Stimulated activated CD8-positive, alpha-beta memory T cell treated with anti-CD3 and anti-CD28 coated beads, Interleukin-7, amount 100 ng/mL, for 4 hours (primary cell): ENCODE measurements around the gene KISS1R.
A peak's percentile ranks its signal among the peaks of the same experiment; 100 is the strongest.

Experiments used
- DNase-seq, 2 donors: peaks; one replicate each; pipeline ENCODE4 v3.0.0-alpha.2; 2020; ENCODE audit warnings: low read depth in 2 of 2

KISS1R gene

GRCh38 chr19:938233-938923, 21.2 kb downstream of the KISS1R start:
- DNase-seq: no peak

DNA sequence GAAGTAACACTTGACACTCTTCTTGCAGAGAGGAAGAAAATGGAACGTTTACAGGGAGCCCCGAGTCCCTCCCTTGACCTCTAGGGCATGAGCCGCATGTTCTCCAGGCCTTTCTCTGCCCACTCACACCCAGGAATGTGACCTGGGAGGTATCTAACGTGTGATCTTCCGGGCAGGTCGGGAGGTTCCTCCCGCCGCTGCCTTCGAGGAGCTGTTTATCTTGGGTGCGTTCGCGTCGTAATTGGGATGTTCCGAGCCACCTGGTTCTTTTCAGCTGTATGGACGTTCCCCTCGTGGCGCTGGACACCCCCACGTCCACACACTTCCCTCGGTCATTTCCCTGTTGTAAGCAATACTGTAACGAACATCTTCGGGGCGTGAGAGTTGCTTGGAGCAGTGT, 22.3 kb downstream of the KISS1R start:
- no peak for DNase-seq

- DNase-seq: no peak
Measured at GRCh38 chr19:939922-940321, 22.8 kb downstream of the KISS1R start.

- DNase-seq: peak; percentile 34 to 65
Measured at GRCh38 chr19:940591-941291, 23.6 kb downstream of the KISS1R start.

DNA sequence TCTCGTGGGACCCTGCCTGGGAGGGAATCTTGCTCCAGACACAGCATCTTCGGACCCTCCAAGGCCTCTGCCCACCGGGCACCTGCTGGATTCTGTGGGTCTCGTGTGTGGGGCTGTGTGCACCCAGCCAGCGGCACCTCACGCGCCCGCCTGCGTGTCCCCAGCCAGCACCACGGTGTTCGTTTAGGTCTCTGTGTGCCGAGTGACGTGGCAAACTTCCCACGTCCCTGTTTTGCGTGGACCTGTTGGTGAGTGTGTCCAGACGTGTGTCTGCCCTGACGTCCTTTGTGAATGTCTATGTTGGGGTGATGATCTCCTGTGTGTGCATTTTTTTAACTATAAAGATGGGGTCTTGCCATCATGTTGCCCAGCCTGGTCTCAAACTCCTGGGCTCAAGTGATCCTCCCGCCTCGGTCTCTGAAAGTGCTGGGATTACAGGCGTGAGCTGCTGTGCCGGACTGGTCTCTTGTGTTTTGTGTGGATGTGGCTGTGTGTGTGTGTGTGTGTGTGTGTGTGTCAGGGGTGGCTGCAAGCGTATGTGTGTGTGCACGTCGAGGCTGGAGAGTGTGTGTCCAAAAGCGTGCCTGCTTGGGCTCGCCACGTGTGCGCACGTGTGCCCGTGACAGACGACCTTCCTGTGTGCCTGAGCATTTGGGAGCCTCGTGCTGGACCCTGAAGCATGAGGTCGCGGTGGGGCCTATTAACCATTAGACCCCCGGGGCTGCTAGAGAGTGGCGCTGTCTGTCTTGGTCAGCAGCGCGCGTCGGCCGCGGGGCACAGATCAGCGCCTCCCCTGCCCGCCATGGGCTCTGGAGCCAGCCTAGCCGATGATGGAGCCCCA, 24.4 kb downstream of the KISS1R start:
- DNase-seq: no peak

DNA sequence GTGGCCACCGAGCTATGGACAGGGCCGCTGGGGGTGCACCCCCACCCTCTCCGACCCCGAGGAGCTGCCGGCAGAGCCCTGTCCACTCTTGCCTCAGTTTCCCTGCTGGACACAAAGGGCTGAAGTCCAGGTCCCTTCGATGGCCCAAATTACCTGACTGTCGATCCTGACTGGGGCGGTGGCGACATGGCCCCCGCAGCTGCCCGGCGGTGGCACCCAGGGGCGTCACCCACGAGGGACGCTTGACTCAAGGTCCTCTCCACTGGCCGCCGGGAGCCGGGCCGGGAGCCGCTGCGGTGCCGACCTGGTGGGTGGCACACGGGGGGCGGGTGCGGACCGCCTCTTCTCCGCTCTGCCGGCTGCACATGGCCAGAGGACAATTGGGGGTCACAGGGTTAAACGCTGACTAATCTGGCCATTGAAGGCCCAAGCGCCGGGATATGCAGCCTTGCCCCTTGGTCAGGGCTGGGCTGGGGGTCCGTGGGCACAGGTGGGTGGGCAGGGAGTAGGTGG, 25.1 kb downstream of the KISS1R start:
- no peak for DNase-seq

GRCh38 chr19:943551-944170, 26.5 kb downstream of the KISS1R start:
- DNase-seq: no peak

DNA sequence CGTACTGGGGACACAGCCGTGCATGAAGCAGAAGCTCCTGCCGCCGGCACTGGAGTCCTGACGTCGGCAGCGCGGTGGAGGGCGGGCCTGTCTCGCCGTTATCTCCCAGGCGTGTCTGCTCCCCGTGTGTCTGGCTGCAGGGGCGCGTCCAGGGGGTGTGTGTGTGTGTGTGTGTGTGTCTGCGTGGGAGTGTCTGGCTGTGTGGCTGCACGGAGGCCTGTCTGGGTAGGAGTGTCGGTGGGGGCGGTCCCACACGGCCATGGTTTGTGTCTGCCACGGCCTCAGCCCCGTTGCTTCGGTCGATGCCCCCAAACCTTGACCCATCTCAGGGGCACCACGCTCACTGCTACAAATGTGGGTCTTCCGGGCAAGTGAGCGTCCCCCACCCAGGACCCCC, 27.0 kb downstream of the KISS1R start:
- DNase-seq: no peak

DNA sequence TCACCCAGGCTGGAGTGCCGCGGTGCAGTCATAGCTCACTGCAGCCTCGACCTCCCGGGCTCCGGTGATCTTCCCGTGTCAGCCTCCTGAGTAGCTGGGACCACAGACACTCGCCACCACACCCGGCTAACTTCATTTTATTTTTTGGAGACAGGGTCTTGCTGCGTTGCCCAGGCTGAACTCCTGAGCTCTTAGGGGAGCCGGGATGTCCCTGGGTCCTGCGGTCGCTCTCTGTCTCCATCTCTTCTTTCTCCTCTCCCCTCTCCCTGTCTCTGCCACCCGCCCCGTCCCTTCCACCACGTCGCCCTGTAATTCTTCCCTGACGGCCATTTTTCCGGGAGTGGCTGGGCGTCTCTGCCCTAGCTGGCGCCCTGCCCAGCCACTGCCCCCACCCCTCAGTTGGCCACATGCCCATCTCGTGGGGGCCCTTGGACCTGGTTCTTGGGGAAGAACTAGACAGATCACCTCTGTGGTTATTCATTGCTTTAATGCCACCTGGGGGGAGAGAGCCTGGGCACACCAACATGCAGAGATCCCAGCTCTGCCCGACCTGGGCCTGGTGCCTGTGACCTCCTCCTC, 27.6 kb downstream of the KISS1R start:
- DNase-seq: no peak

DNA sequence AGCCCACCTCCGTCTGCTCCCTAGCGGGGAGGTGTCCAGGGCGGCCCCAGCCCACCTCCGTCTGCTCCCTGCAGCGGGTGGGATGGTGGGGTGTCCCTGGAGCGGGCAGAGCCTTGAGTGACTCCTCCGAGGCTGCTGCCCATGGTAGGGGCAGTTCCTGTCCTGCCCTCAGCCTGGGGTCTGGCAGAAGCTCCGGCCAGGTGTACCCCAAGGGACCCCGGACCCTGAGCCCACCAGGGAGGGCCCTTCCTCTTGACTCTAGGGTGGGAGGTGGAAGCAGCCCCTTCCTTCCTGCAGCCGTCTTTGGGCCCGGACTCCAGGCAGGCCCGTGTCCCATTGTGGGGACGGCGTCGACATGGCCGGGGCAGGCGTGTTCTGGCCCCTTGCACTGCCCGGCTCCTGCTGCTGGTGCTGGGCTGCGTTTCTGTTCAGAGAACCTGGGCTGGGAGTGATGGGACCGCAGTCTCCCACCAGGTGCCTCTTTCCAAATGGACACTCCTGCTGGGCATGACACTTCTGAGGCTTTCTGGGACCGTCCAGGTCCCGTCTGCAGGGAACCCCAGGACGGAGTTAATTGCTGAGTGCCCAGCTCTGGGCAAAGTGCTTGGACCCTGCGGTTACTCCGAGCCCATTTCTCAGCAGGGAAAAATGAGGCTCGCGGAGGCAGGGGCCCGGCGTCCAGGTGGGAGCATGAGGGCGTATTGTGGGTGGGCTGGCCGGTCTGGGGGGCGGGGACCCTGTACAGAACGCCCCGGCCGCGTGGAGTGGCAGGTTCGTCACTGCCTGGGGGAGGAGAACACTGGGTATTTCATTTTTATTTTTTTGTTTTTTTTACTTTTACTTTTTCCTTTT, 28.5 kb downstream of the KISS1R start:
- DNase-seq: no peak

DNA sequence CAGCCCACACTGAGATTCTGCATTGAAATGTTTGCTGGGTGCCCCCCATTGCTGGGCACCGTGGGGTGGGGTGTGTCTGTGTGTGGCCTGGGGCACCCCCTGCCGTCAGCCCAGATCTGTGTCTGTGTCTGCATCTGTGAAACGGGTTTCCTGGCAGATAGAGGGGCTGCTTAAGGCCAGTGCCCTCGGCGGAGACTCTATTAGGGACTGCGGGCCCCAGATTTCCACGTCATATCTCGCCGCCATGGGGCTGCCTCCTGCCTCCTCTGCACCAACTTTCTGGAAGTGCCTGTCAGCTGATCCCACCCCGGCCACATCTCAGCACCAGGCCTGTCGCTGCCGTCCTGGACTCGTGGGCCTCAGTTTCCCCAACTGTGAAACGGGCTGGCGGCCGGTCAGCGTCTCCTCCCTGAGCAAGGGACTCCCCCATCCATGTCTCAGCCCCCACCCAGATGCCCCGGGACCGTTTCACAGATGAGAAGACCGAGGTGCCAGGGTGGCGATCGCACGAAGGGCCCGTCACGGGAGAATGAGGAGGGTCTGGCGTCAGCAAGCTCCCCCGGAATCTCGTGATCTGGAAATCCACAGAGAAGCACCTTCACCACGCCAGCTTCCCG, 30.1 kb downstream of the KISS1R start:
- DNase-seq: no peak

GRCh38 chr19:947707-948539, 30.8 kb downstream of the KISS1R start:
- no peak for DNase-seq

DNA sequence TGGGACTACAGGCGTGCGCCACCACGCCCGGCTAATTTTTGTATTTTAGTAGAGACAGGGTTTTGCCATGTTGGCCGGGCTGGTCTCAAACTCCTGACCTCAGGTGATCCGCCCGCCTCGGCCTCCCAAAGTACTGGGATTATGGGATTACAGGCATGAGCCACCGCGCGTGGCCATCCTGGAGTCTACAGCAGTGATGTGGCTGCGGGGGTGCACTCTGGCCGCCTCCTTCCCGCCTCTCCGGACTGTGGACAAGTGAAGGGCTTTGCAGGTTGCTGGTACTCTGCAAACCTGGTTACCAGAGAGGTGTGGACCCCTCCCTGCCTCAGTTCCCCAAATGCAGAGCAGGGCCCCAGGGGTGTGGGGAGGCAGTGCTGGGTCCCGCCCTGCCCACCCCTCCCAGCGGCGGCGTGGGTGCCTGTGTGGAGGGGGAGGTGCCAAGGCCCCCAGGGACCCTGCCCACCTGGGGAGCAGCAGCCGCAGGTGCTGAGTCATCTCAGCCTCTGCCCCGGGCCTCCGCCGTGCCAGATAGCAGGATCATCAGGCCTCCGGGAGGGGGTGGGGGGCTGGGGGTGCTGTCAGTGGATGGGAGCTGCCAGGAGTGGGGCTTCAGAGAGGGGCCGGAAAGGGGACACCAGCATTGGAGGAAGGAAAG, 31.8 kb downstream of the KISS1R start:
- DNase-seq: no peak

GRCh38 chr19:950352-951066, 33.4 kb downstream of the KISS1R start:
- DNase-seq: no peak

GRCh38 chr19:952049-952679, 35.0 kb downstream of the KISS1R start:
- DNase-seq: no peak

DNA sequence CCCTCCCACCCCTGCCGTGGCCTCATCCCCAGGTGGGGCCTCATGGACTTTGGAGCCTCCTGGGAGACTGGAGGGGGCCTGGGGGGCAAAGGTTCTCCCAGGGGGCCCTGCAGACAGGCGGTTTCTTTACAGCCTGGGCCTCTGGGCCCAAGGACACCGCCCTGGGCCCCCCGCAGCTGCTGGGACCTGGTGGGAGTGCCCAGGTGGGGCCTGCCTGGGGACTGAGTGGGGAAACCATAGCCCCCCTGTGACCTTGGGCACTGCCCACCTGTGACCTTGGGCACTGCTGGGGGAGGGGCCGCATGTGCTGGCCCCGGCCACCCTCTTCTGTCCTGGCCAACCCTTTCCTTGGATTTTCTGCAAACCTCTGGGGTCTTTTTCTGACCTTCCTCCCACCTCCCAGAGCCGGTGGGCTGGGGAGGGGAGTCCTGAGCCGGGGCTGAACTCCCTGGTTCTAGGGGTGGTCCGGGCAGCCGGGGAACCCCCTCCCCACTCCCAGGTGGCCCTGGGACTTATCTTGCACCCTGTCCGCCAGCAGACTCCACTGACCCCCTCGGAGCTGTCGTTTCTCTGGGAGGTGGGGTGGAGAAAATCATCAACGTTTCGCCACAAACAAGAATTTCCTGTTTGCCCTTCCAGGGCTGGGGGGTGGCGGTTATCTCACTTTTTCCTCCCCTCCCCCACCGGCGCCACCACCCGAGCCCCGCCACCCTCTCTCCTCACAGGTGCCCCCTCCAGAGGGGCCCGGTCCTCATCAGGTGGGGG, 35.7 kb downstream of the KISS1R start:
- DNase-seq: no peak
